HL-60/S4 treated with retinoic acid at 250 ng/mL for 4 days and 3 days (cell line): ENCODE data around the gene ADISSP.

ENCODE experiments used
- in situ Hi-C: fragments of 300-500 bp; cut with MboI; formaldehyde crosslinking; loops from 2 replicates; pipeline ENCODE4 v1.7.0; 2022; ENCODE audit warnings: low sequenced_read_pairs

ADISSP gene

GRCh38 chr20:3755814-3756480, 11.6 kb downstream of the ADISSP start:
- in situ Hi-C loops = no loop called here

DNA sequence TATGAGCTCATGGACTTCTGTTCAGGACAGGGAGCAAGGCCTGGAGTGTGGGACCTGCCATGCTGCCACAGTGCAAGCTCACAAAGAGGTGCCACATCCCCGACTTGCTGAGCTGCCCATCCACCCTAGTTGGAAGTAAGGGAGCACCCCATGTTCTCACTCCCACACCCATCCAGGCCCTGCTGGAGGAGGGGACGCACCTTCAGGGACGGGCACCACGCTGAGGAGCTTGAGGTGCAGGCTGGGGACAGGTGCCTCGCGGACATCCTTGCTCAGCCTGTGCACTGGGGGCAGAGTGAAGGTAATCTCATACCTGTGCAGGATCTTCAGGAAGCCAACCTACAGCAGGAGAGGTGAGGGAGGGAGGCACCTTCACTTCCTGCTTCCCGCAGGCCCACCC, 12.3 kb downstream of the ADISSP start:
- in situ Hi-C loops = no loop called here

DNA sequence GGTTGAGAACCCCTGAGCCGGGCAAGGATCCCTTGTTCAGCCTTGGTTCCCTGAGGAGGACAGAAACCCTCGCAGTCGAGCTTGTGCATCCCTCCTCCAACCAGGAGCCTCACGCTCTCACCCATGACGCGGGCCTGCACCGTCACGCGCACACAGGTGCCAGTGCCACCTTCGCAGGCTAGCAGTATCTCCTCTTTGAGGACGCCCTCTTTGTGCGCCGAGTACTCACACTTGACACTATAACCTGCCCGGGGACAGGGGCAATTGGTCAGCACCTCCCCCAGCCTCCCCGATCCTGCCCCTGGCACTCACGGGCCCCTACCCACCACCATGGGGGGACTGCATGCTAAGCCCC, 13.3 kb downstream of the ADISSP start:
- in situ Hi-C loops = no loop called here

DNA sequence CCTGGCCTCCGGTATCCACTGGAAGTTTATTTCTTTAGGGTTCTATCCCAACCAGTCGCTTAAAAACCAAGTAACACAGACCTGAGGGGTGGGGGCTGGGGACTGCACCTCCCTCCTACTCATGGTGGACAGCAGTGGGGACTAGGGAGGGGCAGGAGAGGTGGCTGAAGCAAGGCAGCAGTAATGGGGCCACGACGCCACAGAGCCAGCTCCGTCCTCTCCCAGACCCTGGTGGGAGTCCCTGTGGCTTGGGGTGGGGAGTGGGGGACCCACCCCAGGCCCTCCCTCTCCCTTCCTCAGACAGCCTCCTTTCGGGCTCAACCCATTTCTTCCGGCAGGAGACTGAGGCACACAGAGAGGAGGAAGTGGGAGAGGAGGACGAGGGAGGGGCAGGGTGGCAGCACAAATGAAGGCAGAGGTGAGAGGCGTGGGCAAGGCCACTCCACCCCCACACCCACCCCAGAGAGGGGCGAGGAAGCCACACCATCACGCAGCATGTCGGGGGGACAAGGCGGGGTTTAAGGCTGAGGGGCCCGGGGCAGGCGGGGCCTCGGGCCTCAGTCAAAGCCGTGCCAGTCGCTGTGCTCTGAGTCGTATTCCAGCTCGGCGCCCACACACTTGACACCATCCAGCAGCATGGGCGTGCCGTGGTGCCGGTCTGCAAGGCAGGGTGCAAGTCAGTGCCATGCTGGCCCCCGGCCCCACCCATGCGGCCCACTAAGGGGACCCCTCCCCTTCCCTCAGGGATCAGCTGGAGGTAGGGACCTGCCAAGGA, 13.9 kb downstream of the ADISSP start:
- in situ Hi-C loops = no loop called here

- in situ Hi-C loops = no loop called here
Measured at GRCh38 chr20:3753098-3753497, 14.5 kb downstream of the ADISSP start.

GRCh38 chr20:3752386-3752759, 15.2 kb downstream of the ADISSP start:
- in situ Hi-C loops = no loop called here

DNA sequence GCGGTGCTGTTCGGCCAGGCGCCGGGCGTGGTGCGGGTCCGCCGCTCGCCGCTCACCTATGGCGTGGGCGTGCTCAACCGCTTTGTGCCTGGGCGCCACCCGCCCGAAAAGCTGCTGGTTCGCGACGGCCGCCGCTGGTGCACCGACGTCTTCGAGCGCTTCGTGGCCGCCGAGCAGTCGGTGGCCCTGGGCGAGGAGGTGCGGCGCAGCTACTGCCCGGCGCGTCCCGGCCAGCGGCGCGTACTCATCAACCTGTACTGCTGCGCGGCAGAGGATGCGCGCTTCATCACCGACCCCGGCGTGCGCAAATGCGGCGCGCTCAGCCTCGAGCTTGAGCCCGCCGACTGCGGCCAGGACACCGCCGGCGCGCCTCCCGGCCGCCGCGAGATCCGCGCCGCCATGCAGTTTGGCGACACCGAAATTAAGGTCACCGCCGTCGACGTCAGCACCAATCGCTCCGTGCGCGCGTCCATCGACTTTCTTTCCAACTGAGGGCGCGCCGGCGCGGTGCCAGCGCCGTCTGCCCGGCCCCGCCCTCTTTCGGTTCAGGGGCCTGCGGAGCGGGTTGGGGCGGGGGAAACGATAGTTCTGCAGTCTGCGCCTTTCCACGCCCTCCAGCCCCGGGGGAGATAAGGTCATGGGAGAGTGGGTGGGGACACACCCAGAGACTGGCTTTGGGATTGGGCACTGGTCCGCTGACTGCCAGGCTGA, 15.7 kb downstream of the ADISSP start:
- in situ Hi-C loops = no loop called here

DNA sequence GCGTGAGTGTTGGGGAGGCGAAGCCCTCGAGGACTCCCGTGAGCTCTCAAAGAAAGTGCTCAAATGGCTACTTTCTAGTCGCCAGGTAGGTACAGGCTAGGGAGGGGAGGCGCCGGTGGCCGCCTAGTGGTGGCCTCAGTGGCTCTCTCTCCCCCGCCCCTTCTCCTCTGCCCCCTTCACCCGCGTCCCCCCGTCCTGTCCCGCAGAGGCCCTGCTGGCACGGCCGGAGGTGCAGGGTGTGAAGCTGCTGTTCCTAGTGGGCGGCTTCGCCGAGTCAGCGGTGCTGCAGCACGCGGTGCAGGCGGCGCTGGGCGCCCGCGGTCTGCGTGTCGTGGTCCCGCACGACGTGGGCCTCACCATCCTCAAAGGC, 16.3 kb downstream of the ADISSP start:
- in situ Hi-C loops = no loop called here

- in situ Hi-C loops = no loop called here
Measured at GRCh38 chr20:3749689-3750531, 17.6 kb downstream of the ADISSP start.

GRCh38 chr20:3749087-3749688, 18.4 kb downstream of the ADISSP start:
- in situ Hi-C loops = no loop called here

DNA sequence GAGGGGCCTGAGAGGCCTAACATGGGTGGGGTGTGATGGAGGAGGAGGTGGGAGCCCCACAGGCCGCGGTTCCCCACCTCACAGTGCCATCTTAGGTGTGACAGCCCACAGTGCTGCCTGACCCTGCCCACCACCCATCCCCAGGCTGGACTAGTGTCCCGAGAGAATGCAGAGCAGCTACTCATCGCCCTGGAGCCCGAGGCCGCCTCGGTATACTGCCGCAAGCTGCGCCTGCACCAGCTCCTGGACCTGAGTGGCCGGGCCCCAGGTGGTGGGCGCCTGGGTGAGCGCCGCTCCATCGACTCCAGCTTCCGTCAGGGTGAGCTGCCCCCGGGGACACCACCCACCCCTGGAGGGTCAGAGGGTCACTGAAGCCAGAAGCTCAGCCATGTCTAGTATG, 19.5 kb downstream of the ADISSP start:
- in situ Hi-C loops = no loop called here

DNA sequence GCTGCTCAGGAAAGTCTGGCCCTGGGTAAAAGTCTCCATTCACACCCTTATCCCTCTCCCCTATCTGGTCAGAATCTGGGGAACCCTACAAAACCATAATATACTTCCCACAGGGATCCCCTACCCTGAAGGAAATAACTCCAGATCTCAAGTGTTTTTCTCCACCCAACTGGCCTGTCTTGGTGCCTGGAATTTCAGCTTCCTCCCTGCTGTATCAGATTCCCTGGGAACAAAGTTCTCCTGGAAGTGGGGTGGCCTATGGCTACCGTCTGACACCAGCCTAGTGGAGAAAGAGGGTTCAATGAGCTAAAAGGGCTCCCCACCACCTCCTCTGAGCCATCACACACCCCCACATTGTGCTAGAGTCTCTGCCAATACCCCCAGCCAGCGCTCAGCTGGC, 20.1 kb downstream of the ADISSP start:
- in situ Hi-C loops = no loop called here

DNA sequence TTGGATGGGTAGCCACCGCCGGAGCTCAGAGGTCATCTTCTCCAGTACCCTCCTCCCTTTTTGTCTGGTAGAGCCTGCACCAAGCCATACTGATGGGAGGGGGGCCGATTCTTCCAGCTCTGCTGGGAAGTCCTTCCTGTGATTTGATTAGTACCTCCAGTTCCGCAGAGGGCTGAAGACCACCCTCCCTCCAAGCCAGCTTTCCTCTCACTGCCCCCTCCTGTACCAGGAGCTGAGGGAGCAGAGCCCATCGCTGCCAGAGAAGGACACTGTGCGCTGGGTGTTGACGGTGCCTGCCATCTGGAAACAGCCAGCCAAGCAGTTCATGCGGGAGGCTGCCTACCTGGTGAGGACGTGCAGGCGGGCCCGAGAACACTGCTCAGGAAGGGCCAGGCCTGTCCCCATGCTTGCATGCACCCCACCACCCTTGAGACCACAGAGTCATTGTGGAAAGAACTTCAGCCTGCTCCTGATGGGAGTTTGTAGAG, 21.8 kb downstream of the ADISSP start:
- in situ Hi-C loops = no loop called here

GRCh38 chr20:3744806-3745685, 22.5 kb downstream of the ADISSP start:
- in situ Hi-C loops = no loop called here

- in situ Hi-C loops = no loop called here
Measured at GRCh38 chr20:3744037-3744436, 23.5 kb downstream of the ADISSP start.

DNA sequence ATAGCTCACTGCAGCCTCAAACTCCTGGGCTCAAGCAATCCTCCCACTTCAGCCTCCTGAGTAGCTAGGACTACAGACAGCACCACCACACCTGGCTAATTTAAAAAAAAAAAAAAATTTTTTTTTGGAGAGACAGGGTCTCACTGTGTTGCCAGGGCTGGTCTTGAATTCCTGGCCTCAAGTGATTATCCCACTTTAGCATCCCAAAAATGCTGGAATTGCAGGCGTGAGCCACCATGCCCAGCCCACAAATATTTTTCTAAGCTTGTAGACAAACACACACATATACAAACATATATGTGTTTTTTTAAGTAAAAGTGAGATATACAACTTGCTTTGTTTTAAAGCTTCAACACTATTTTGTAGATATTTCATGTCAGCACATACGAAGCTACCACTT, 24.3 kb downstream of the ADISSP start:
- in situ Hi-C loops = no loop called here

GRCh38 chr20:3741836-3742458, 25.6 kb downstream of the ADISSP start:
- in situ Hi-C loops = no loop called here

- in situ Hi-C loops = no loop called here
Measured at GRCh38 chr20:3740615-3741301, 26.8 kb downstream of the ADISSP start.
